Measurements from ENCODE around the gene RCAN2.

Gene RCAN2

GRCh38 chr6:46444772-46445454, 46.3 kb downstream of the RCAN2 start:
- DNase-seq (ENCODE audit: low read depth), result no peak
- TF ChIP-seq CTCF (conservative IDR thresholded peaks at IDR 0.05; ENCODE audit: control insufficient read depth, insufficient read depth, low read depth, low read length), result no peak

GRCh38 chr6:46443623-46444022, 47.6 kb downstream of the RCAN2 start:
- DNase-seq (ENCODE audit: low read depth), result no peak
- no peak overlapping the region for H3K4me3 ChIP-seq (ENCODE audit: control insufficient read depth, low read depth, low read length)

More at GRCh38 chr6:46444772-46445454, 46.3 kb downstream of the RCAN2 start:
- H3K4me3 ChIP-seq (ENCODE audit: control insufficient read depth, low read depth, low read length), result no peak overlapping the region

DNA sequence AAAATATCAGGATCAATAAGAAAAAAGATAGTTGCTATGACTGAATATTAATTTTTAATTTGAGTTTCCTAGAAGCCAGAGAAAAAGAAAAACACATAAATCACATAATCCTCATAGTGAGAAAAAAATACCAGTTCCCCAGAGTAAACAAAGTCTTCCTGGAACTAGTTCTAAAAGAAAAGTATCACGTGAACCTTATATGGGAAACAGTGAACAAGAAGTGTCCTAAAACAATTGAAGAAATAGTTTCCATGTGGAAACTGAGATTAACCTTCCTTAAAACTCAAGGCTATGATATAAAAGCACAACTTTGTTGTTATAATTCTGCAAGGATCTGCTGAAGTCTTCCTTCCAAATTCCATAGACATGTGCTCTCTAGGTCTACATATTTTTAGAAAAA, 50.6 kb downstream of the RCAN2 start:
- TF ChIP-seq CTCF (conservative IDR thresholded peaks at IDR 0.05; ENCODE audit: control insufficient read depth, insufficient read depth, low read depth, low read length), result no peak
- DNase-seq (ENCODE audit: low read depth), result peak; percentile 12
- no peak overlapping the region for H3K4me3 ChIP-seq (ENCODE audit: control insufficient read depth, low read depth, low read length)

More at GRCh38 chr6:46443623-46444022, 47.6 kb downstream of the RCAN2 start:
- no peak for TF ChIP-seq CTCF (conservative IDR thresholded peaks at IDR 0.05; ENCODE audit: control insufficient read depth, insufficient read depth, low read depth, low read length)

DNA sequence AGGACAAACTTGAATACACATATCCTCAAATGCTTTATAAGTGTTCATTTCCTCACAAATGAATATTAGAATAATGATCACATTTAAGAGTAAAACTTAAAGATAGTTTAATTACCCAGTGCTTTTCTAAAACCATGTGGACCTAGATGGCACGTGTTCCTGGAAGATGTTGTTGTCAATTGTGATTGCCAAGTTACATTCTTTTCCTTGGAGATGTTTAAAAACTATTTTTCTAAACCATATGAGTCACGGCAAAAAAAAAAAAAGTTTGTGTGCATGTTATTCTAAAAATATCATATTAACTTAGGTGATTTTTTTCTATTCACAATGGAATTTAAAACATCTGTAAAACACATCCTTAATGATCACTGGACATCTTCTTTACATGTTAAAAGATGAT, 51.1 kb downstream of the RCAN2 start:
- TF ChIP-seq CTCF (conservative IDR thresholded peaks at IDR 0.05; ENCODE audit: control insufficient read depth, insufficient read depth, low read depth, low read length), result no peak
- H3K4me3 ChIP-seq (ENCODE audit: control insufficient read depth, low read depth, low read length), result no peak overlapping the region
- DNase-seq (ENCODE audit: low read depth), result peak; percentile 77

DNA sequence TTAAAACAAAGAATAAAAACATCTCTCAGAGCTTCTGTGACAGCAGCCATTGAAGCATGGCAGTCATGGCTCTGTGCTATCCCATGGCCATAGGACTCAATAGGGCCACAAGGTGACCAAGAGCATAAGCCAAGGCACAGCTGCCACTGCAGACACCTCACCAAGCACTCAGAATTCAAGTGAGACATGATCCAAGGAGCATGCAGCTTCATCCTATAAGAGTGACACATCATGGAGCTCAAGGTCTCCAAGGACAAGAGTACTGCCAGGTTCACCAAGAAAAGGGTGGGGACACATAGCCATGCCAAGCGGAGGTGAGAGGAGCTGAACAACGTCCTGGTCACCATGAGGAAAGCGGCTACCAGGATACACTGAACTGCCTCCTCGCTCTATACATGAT, 53.0 kb downstream of the RCAN2 start:
- TF ChIP-seq CTCF (conservative IDR thresholded peaks at IDR 0.05; ENCODE audit: control insufficient read depth, insufficient read depth, low read depth, low read length), result no peak
- H3K4me3 ChIP-seq (ENCODE audit: control insufficient read depth, low read depth, low read length), result no peak overlapping the region
- DNase-seq (ENCODE audit: low read depth), result no peak

DNA sequence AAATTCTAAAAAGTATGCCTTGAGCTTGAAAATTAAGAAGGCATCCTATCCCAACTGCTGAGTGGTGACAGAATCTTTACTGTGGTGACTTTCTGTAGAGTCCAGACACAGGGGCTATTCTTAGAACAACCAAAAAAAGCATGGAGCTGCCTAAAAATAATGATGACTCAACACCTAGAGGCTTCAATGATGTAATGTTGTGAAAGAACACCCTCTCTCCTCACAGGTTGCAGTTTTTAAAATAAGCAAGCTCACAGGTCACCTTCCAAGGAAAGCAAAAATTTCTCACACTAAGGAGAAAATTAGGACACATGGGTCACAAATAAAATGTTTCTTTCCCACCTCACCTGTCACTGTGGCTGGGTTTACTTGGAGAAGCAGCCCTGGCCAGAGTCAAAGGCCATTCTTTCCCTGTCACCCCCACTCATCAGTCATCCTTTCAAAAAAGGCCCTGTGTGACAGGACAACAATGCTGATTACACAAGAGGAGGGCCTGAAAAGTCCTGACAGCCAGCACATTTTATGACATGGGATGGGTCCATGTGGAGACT, 53.5 kb downstream of the RCAN2 start:
- TF ChIP-seq CTCF (conservative IDR thresholded peaks at IDR 0.05; ENCODE audit: control insufficient read depth, insufficient read depth, low read depth, low read length), result no peak
- peak; percentile 56 for DNase-seq (ENCODE audit: low read depth)
- H3K4me3 ChIP-seq (ENCODE audit: control insufficient read depth, low read depth, low read length), result no peak overlapping the region
